ENCODE results near the gene MCTP1. TPM values are rescaled to one million over a fixed set of nuclear protein-coding genes. Genes with fewer than 3 reads are reported as not detected.

The MCTP1 gene
- polyA plus RNA-seq, 1 donor (not counting 4 experiments of a cell fraction or from before 2014, with no cell fraction given) = 4.9 TPM

GRCh38 chr5:94690778-94691177 is 594.1 kb downstream of the MCTP1 start:
- dilution Hi-C loops (cut with MboI; ENCODE audit: extremely low pct_ligation_motif_present, low sequenced_read_pairs) = no loop called here
- Histone ChIP-seq H2AFZ (ENCODE audit: control insufficient read depth, low read length) (no peak overlapping the region), H3K9me3 (ENCODE audit: control insufficient read depth, low read depth, low read length) (no peaks in the 10 kb centered on the region), H3K4me2 (ENCODE audit: control insufficient read depth, extremely low read depth, insufficient read depth, low read depth, low read length) (no peak overlapping the region), H3K27me3 (ENCODE audit: control insufficient read depth, extremely low read depth, insufficient read depth, low read length) (no peaks in the 10 kb centered on the region), H3K9ac (ENCODE audit: control insufficient read depth, extremely low read depth, insufficient read depth, low read length) (no peak overlapping the region), H3K36me3 (ENCODE audit: control insufficient read depth in 2 of 2, extremely low read depth in 1 of 2, insufficient read depth in 2 of 2, low read length in 2 of 2) (peaks cover 0 to 3% of the 10 kb centered on the region in 2 experiments), H3K9me1 (ENCODE audit: control insufficient read depth, extremely low read depth, insufficient read depth, low read length) (no peaks in the 10 kb centered on the region), H3K4me3 (ENCODE audit: control insufficient read depth in 2 of 3, extremely low read depth in 1 of 3, insufficient read depth in 2 of 3, low read depth in 1 of 3, low read length in 3 of 3) (no peak overlapping the region), H4K20me1 (ENCODE audit: control insufficient read depth, extremely low read depth, insufficient read depth, low read length) (no peaks in the 10 kb centered on the region), H3K79me2 (ENCODE audit: control insufficient read depth, insufficient read depth, low read length) (no peaks in the 10 kb centered on the region), H3K27ac (ENCODE audit: control insufficient read depth, insufficient read depth, low read length) (no peak overlapping the region), H3K4me1 (ENCODE audit: control insufficient read depth, extremely low read depth, insufficient read depth, low read length) (peaks cover 12% of the 10 kb centered on the region)
- no peak for FAIRE-seq
- DNase-seq (ENCODE audit: low read depth, low spot score) = no peak
- TF ChIP-seq, protein P1, sequence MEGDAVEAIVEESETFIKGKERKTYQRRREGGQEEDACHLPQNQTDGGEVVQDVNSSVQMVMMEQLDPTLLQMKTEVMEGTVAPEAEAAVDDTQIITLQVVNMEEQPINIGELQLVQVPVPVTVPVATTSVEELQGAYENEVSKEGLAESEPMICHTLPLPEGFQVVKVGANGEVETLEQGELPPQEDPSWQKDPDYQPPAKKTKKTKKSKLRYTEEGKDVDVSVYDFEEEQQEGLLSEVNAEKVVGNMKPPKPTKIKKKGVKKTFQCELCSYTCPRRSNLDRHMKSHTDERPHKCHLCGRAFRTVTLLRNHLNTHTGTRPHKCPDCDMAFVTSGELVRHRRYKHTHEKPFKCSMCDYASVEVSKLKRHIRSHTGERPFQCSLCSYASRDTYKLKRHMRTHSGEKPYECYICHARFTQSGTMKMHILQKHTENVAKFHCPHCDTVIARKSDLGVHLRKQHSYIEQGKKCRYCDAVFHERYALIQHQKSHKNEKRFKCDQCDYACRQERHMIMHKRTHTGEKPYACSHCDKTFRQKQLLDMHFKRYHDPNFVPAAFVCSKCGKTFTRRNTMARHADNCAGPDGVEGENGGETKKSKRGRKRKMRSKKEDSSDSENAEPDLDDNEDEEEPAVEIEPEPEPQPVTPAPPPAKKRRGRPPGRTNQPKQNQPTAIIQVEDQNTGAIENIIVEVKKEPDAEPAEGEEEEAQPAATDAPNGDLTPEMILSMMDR (optimal IDR thresholded peaks at IDR 0.05 in 1 of 3, IDR thresholded peaks at IDR 0.05 in 1 of 3, conservative IDR thresholded peaks at IDR 0.05 in 1 of 3; ENCODE audit: extremely low read depth in 1 of 3, insufficient read depth in 2 of 3, low read length in 3 of 3) = no peak
- no peak for TF ChIP-seq EZH2 (IDR thresholded peaks at IDR 0.05; ENCODE audit: low read length)

- no peak overlapping the region for H3K27ac ChIP-seq (ENCODE audit: control insufficient read depth, insufficient read depth, low read length)
These were observed 595.0 kb downstream of the MCTP1 start for GRCh38 chr5:94689908-94690307.

More at GRCh38 chr5:94689908-94690307, 595.0 kb downstream of the MCTP1 start:
- Histone ChIP-seq H3K4me2 (ENCODE audit: control insufficient read depth, extremely low read depth, insufficient read depth, low read depth, low read length) (no peak overlapping the region), H3K79me2 (ENCODE audit: control insufficient read depth, insufficient read depth, low read length) (no peaks in the 10 kb centered on the region), H3K9ac (ENCODE audit: control insufficient read depth, extremely low read depth, insufficient read depth, low read length) (no peak overlapping the region), H3K27me3 (ENCODE audit: control insufficient read depth, extremely low read depth, insufficient read depth, low read length) (no peaks in the 10 kb centered on the region), H3K36me3 (ENCODE audit: control insufficient read depth in 2 of 2, extremely low read depth in 1 of 2, insufficient read depth in 2 of 2, low read length in 2 of 2) (peaks cover 0 to 3% of the 10 kb centered on the region in 2 experiments), H3K4me1 (ENCODE audit: control insufficient read depth, extremely low read depth, insufficient read depth, low read length) (peaks cover 12% of the 10 kb centered on the region), H3K9me3 (ENCODE audit: control insufficient read depth, low read depth, low read length) (no peaks in the 10 kb centered on the region), H4K20me1 (ENCODE audit: control insufficient read depth, extremely low read depth, insufficient read depth, low read length) (no peaks in the 10 kb centered on the region), H3K9me1 (ENCODE audit: control insufficient read depth, extremely low read depth, insufficient read depth, low read length) (no peaks in the 10 kb centered on the region), H3K4me3 (ENCODE audit: control insufficient read depth in 2 of 3, extremely low read depth in 1 of 3, insufficient read depth in 2 of 3, low read depth in 1 of 3, low read length in 3 of 3) (no peak overlapping the region), H2AFZ (ENCODE audit: control insufficient read depth, low read length) (no peak overlapping the region)
- no peak for TF ChIP-seq EZH2 (IDR thresholded peaks at IDR 0.05; ENCODE audit: low read length)
- TF ChIP-seq, protein P1 (optimal IDR thresholded peaks at IDR 0.05 in 1 of 3, IDR thresholded peaks at IDR 0.05 in 1 of 3, conservative IDR thresholded peaks at IDR 0.05 in 1 of 3; ENCODE audit: extremely low read depth in 1 of 3, insufficient read depth in 2 of 3, low read length in 3 of 3) = no peak
- dilution Hi-C loops (cut with MboI; ENCODE audit: extremely low pct_ligation_motif_present, low sequenced_read_pairs) = no loop called here
- no peak for FAIRE-seq
- no peak for DNase-seq (ENCODE audit: low read depth, low spot score)
